HG03103 (cell line): Measurements from ENCODE around the gene FNDC3B.
"Not testable (repeated sequence)": the region's sequence is repeated elsewhere in the genome, so short reads cannot be mapped to it uniquely, and the experiment has no call there.

Experiments used
- ATAC-seq: cut with Tn5 transposase; IDR thresholded peaks from one replicate; pipeline ENCODE4 v1.9.1; 2021; ENCODE audit warnings: low read depth; ENCODE audit not compliant: unreplicated experiment

FNDC3B gene

DNA sequence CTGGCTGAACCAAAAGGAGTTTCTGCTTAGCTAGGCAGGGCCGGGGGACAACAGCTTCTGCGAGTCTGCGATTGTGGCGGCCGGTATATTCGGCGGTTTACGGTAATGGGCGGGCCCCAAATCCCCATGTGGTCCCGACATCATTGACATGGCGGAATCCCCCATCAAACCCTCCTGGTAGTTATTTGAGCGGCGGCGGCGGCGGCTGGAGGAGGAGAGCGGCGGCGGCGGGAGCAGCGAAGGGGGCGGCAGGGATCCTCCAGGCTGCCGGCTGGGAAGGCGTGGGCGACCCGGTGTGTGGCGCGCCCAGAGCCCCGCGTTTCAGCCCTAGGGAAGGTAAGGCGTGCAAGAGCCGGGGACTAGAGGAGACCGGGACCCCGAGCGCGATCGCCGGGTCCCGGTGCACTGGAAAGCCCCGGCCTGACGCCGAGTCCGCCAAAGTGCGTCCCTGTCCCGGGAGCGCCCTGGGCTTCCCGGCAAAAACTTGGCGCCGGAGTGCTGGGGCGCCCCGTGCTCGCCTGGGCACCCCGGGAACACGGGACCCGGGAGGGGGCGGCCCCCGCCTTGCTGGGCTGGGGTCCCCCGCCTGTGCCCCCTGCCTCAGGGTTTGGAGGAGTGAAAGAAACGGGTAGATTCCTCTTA, at the start of gene FNDC3B:
Gene FNDC3B, plus strand, starts transcription at position 143 of the 642 bp plus-strand sequence. CDS start 72,902 bp downstream, outside the sequence.
- ATAC-seq = peak; percentile 75

DNA sequence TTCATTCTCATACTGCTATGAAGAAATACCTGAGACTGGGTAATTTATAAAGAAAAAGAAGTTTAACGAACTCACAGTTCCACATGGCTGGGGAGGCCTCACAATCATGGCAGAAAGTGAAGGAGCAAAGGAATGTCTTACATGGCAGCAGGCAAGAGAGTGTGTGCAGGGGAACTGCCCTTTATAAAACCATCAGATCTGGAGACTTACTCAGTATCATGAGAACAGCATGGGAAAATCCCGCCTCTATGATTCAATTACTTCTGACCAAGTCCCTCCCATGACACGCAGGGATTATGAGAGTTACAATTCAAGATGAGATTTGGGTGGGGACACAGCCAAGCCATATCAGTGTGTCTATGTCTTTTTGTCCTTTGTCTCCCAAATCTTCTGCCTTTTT, 49.1 kb upstream of the FNDC3B start:
- not testable (repeated sequence) for ATAC-seq

DNA sequence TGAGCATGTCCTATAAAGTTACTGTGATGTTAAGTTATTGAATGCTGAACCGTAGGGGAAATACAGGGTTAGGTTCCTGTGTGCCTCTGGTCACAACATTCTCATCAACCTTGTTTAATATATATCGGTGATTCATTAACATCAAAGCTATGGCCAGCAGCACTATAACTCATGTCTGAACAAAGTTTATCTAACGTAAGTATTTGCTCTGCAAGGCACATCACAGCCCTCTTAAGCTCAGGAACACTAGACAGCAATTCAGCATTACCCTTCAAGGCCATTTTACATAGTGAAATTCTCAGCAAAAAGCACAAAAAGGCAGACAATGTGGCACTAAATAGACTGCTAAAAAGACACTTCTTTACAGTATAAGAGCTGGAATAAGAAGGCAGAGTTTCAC, 48.2 kb upstream of the FNDC3B start:
- no peak for ATAC-seq

DNA sequence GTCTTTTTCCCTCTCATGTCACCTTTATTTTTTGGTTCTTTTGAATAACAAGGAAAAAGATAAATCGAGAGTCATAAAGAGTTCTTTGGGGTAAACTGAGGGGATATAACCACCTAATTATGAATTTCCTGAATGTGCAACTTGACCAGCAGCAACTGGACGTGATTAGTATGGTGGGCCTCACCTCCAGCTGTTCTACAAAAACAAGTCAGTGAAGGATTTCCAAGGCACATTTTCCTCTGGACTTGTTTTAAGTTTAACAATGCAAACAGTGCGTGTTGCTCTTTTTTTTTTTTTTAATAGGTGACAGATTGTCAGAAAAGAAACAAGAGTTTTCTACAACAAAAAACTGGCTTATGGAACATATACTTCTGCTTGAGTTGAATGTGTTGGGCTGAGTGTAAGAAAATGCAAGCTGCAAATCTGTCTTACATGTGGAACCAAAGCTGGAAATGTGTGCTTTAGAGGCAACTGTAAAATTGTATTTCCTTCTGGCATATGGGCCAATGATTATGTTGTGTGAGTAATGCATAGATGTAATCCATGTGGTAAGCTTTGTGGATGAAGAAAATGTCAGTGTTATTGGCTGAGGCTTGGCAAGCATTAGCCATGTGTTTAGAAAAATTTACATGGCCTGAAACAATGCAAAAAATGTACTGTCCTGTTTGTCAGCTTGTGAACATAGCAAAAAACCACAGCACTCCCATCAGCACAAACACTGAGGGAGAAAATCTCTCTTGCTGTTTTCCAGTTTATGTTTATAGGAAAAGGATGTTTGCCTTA, 44.5 kb upstream of the FNDC3B start:
- no peak for ATAC-seq

DNA sequence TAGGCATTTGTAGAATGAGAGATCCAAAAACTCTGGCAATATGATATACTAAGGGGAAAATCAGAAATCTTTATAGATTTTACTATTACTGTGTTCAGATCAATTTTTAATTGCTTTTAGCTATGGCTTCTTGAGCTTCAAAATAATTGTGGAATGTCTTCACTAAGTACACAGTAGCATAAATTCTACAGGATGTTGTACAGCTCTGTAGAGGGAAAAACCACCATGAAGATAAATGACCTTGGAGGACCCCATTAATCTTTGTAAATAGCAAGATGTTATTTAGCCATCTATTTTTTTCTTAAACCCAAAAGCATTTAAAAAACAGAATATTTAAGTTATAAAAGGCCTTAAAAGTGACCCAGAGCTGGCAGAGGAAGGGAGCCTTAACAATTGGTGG, 43.9 kb upstream of the FNDC3B start:
- no peak for ATAC-seq

DNA sequence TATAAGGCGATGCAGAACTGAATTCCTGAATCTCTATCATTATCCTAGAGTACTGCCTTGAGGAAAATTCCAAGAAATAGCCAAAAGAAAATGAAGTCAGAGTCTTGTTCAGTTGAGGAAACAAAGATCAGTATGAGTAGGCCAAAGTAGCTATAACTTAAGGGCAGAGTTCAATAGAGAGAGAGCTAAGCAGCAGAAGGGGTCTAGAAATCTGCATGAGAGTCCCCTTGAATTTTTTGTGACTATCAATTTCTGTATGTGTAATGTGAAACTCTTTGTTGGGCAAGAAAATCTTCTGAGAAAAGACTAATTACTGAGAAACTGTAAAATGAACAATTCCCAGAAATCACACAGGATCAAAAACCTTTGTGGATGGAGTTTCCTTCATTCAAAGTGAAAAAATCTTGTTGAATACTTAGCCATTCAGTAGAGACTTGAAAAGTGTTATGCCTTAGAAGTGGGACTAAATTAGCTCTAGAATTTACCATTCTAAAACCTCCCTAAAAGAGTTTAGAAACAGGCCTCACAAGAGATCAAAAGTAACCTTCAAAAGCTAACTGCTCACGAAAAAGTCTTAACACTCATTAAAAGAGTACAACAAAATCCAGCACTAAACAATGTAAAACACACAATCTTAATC, 43.1 kb upstream of the FNDC3B start:
- ATAC-seq = no peak

DNA sequence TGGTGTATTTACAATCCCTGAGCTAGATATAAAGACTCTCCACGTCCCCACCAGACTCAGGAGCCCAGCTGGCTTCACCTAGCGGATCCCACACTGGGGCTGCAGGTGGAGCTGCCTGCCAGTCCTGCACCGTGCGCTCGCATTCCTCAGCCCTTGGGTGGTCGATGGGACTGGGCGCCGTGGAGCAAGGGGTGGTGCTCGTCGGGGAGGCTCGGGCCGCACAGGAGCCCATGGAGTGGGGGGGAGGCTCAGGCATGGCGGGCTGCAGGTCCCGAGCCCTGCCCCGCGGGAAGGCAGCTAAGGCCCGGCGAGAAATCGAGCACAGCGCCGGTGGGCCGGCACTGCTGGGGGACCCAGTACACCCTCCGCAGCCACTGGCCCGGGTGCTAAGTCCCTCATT, 40.6 kb upstream of the FNDC3B start:
- ATAC-seq = not testable (repeated sequence)

DNA sequence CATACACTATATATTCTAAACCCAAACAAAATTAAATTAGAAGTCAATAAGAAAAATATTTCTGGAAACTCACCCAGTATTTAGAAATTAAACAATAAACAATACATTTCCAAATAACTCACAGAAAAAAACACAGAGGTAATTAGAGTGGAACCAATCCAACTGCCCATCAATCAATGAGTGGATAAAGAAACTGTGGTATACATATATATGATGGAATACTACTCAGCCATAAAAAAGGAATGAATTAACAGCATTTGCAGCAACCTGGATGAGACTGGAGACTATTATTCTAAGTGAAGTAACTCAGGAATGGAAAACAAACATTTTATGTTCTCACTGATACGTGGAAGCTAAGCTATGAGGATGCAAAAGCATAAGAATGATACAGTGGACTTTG, 37.8 kb upstream of the FNDC3B start:
- ATAC-seq = not testable (repeated sequence)

DNA sequence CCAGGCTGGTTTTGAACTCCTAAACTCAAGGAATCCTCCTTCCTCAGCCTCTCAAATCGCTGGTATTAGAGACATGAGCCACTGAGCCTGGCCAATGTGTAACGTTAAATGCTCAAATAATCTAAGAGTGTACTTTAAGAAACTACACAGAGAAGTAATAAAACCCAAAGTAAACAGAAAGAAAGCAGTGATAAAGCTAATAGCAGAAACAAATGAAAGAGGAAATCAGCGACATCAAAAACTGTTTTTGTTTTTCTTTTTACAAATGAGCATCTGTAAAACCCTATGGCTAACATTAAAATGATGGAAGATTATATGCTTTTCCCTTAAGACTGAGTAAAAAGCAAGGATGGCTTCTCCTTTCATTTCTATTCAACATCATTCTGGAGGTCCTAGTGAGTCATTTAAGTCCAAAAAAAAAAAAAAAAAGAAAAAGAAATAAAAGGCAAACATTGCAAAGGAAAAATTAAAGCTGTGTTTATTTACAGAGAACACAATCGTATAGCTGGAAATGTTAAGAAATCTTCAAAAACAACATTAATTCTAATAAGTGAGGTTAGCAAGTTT, 36.8 kb upstream of the FNDC3B start:
- ATAC-seq = no peak

DNA sequence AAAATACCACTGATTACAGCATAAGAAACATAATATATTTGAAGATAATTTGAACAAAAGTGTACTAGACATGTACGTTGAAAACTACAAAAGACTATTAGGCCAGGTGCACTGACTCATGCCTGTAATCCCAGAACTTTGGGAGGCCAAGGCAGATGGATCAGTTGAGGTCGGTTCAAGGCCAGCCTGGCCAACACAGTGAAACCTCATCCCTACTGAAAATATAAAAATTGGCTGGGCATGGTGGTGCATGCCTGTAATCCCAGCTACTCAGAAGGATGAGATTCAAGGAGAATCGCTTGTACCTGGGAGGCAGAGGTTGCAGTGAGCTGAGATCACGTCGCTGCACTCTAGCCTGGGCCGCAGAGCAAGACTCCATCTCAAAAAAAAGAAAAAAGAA, 36.2 kb upstream of the FNDC3B start:
- ATAC-seq = no peak

DNA sequence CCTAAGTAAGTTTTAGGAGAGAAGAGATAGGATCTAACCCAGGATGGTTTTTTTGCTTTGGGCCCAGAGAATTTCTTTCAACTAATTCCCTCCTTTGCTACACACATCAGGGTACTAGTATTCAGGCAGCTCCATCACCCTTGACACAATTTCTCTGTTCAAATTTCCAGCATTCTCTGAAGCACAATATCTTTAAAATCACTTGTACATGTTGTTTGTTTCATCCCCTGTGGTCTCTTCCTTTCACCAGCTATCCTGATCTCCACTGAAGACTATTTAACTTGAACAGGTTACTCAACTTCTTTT, 32.4 kb upstream of the FNDC3B start:
- ATAC-seq = no peak

DNA sequence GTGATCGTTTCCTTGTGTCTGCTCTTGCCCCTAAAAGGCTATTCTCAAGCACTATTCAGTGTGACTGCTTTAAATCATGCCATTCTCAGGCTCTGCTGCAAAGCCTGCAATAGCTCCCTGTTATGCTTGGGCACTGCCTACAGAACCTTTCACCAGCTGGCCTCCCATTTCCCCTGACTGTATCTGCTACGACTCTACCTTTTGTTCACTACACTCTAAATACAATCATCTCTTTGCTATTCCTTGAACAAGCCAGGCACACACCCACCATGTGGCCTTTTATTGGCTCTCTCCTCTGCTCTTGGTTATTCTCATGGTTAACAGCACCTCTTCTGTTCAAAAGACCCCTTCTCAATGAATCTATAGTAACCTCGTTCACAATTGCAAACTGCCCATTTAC, 29.6 kb upstream of the FNDC3B start:
- ATAC-seq = no peak

DNA sequence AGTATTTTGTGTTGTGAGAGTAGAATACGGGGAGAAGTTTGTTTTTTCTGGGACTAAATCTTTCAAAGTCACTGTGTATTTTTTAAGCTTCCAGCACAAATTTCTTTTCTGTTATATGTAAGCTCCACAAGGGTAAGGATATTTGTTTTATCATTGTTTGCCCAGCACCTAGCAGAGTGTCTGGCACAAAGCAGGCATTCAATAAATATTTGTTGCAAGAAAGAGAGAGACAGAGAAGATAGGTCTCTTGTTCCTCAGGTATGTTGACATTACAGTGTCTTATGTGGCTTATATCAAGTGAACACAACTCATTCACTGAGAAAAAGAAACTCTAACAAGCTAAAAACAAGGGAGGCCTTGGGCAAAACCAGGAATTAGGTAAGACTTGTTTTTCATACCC, 26.6 kb upstream of the FNDC3B start:
- no peak for ATAC-seq

DNA sequence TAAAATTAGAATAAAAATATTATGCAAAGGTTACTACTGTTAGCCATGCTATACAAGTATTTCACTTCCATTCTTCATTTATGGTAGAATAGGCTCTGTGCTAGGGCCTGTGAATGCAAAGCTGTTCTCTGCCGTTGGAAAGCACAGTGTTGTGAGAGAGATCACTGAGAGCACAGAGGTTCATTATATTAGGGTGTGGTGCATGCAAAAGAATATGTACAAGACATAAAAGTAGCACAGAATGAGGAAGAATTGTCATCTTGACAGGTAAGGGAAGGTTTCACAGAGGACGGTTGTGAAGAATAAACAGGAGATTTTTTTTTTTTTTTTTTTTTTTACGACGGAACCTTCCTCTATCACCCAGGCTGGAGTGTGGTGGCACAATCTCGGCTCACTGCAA, 25.2 kb upstream of the FNDC3B start:
- ATAC-seq = no peak

DNA sequence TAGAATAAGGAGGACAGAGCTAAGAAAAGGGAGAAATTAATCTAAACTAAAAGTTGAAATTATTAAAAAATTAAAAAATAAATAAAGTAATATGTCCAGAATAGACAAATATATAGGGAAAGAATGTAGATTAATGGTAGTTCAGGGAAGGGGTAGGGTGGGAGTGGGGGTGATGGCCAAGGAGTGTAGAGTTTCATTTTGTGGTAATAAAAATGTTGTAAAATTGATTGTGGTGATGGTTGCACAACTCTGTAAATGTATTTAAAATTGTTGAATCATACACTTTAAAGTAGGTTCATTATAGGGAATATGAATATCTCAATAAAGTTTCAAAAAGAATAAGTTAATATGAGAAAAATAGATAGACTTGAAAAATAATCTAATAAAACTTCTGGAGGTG, 21.0 kb upstream of the FNDC3B start:
- ATAC-seq = no peak

DNA sequence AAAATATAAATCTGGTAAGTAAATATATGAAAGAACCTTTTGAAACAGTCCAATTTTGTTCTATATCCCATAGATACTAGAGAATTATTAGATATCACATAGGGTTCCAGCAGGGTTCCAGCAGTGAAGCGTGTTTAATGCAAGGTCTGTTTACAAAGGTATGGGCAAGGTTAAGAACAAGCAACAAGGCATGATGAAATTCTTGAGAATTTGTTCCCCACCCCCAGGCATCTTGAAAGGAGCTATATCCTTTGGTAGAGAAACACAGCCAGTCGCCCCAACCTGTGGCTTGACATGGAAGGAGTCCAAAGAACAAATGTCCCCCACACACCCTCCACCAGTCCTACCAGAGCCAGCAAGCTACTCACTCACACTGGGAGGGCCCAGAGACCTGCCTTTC, 18.6 kb upstream of the FNDC3B start:
- ATAC-seq = no peak

DNA sequence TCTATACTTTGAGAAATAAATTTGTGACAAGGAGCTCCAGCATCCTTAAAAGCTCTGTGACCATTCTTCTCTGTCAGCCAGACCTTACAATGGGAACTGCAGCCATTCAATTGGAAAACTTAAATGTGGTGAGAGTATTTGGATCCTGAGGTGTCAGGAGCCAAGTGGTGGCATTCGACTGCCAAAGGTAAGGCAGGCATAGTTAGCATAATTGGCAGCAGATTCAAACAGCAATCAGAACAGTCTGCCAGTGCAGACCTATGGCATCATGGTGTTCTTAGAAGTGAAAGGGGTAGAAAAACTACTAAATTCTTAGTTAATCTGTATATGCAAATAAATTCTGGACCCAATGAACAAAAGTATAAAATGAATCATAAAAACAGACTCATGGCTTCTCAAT, 18.2 kb upstream of the FNDC3B start:
- ATAC-seq = no peak

DNA sequence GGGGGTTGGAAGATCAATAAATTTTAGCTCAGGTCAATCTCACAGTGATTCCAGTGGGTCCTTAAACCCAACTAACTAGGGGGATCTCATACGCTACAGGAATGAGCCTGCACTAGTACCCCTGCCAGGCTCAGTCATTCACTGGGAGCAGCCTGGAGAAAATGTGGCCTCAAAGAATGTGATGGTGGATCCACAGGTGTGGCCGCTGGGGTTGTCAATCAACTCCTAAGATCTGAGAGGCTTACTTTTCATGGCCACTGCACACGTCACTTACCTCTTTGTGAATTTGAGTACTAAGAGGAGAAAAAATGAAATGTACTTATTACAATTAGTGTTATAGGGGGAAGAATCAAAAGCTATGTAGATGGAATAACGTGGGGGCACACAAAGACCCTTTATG, 17.5 kb upstream of the FNDC3B start:
- no peak for ATAC-seq

DNA sequence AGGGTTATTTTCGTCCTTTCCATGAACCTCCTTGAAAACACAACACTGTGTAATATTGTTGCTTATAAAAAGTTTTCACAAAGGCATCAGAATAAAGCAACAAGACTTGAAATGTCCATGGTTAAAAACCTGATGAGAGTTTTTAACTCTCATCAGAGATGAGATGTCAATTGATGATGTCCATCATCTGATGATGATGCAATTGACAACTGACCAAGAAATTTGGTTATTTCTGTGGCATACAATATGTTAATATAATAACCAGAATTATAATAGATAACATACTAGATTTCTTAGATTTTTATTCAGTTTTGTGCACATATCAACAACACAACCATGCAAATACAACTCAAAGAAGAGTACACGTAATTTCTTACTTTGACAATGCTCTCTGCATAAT, 15.5 kb upstream of the FNDC3B start:
- no peak for ATAC-seq

DNA sequence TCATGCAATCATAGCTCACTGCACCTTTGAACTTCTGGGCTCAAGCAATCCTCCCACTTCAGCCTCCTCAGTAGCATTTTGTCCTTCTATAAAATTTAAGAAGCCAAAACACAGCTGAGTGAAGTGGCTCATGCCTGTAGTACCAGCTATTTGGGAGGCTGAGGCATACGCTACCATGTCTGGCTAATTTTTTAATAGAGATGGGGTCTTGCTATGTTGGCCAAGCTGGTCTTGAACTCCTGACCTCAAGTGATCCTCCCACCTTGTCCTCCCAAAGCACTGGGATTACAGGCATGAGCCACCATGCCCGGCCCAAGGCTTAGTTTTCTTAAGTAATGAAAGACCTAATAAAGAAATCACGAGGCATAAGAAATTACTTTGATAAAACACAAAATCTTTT, 14.7 kb upstream of the FNDC3B start:
- ATAC-seq = no peak

DNA sequence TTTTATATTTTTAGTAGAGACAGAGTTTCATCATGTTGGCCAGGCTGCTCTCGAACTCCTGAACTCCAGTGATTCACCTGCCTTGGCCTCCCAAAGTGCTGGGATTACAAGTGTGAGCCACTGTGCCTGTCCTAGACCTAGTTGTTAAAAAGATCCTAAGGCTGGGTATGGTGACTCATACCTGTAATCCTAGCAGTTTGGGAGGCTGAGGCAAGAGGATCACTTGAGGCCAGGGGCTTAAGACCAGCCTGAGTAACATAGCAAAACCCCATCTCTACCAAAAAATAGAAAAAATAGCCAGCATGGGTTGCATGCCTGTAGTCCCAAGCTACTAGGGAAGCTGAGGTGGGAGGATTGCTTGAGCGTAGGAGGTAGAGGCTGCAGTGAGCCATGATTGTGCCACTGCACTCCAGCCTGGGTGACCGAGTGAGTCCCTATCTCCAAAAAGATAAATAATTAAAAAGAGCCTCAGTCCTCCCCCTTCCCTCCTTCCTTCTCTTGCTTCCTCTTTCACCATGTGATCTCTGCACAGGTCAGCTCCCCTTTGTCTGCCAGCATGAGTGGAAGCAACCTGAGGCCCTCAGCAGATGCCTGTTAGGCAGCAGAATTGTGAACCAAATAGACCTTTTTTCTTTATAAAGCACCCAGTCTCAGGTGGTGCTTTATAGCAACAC, 9.8 kb upstream of the FNDC3B start:
- no peak for ATAC-seq
